ENCODE data around the gene STARD10. TPM values are rescaled to one million over a fixed set of nuclear protein-coding genes. Genes with fewer than 3 reads are reported as not detected.

Gene STARD10
- total RNA-seq, 1 experiment from 2014 or later: 58.4 TPM

DNA sequence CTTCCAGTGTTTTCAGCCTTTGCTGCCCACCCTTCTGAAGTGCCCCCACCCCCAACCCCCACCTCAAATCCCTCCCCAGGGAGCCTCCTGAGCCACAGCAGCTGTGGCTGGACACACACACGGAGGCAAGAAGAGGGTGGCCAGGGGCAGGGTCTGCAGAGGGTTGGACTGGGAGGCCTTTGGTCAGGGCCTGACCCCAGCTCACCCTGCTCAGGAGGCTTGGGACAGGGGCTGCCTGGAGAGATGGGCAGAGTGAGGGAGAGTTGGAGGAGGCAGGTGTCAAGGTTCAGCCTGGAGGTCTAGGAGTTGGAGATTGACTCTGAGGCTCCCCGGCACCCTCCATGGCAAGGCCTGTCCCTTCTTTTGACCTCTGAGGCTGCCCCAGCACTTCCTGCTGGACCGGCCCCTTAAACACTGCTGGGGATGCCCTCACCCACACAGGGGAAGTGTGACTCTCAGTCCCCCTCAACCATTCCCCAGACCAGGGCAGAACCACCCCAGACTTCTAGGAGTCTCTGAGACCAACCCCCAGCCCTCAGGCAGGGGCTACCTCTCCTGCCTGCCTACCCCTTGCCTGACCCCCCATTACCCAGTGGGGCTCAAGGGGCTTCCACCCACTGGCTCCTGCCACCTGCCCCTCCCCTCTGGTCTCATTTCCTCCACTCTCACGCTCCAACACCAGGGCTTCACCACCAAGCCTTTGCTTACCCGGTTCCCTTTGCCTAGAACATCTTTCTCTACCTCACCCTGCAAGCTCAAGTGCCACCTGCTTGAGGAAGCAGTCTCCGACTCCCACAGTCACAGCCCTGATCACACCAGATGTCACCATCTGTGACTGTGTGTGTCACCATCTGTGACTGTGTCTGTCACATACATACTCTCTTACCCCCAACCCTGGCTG, 50.3 kb downstream of the STARD10 start:
- Histone ChIP-seq H3K9ac (ENCODE audit: low read length) (no peak overlapping the region), H3K9me2 (ENCODE audit: insufficient read depth) (no peaks in the 10 kb centered on the region), H3K79me2 (ENCODE audit: insufficient read depth, low read length) (peaks cover 5% of the 10 kb centered on the region; the same call in 1 of the 2 replicates), H3K36me3 (ENCODE audit: control insufficient read depth in 1 of 2, insufficient read depth in 2 of 2, low read length in 2 of 2) (no peaks in the 10 kb centered on the region), H3K4me1 (ENCODE audit: control insufficient read depth in 1 of 2, insufficient read depth in 2 of 2, low read length in 2 of 2) (peaks cover 9 to 41% of the 10 kb centered on the region in 2 experiments), H3K4me3 (replicated peaks in 1 of 2; ENCODE audit: low read depth in 1 of 2, low read length in 2 of 2) (no peak overlapping the region), H2AFZ (ENCODE audit: low read depth, low read length, poor library complexity, severe bottlenecking) (no peak overlapping the region), H3K27me3 (ENCODE audit: insufficient read depth, low read length) (no peaks in the 10 kb centered on the region), H3K4me2 (ENCODE audit: low read length) (no peak overlapping the region), H3K9me3 (ENCODE audit: control insufficient read depth in 1 of 2, insufficient read depth in 1 of 2, low read depth in 1 of 2, low read length in 2 of 2) (no peaks in the 10 kb centered on the region), H4K20me1 (ENCODE audit: insufficient read depth) (no peaks in the 10 kb centered on the region), H3K27ac (ENCODE audit: low read depth, low read length) (no peak overlapping the region)
- CTCF ChIA-PET: no interaction called here
- intact Hi-C loops (cut with micrococcal nuclease): no loop called here
- RAD21 ChIA-PET (ENCODE audit: low non-redundant PET in 1 of 2, low total read pairs in 2 of 2, uncharacterized antibody in 2 of 2, unreplicated experiment in 2 of 2): no interaction called here
- ATAC-seq (no peak), DNase-seq (ENCODE audit: low read depth, low spot score) (no peak)
- TF ChIP-seq POLR2AphosphoS5 (IDR thresholded peaks at IDR 0.05; ENCODE audit: low read depth, low read length) (no peak), REST (IDR thresholded peaks at IDR 0.05; ENCODE audit: low read depth) (no peak), ELF1 (IDR thresholded peaks at IDR 0.05; ENCODE audit: borderline replicate concordance, low read depth) (no peak), SIN3A (IDR thresholded peaks at IDR 0.05; ENCODE audit: low read depth) (no peak), ZFX (IDR thresholded peaks at IDR 0.05) (no peak), SRF (IDR thresholded peaks at IDR 0.05; ENCODE audit: low read depth) (no peak), ZNF274 (IDR thresholded peaks at IDR 0.05; ENCODE audit: low read depth, low read length) (no peak), ATF3 (IDR thresholded peaks at IDR 0.05) (no peak), RAD21 (IDR thresholded peaks at IDR 0.05; ENCODE audit: low read depth) (no peak), EZH2phosphoT487 (IDR thresholded peaks at IDR 0.05; ENCODE audit: borderline replicate concordance) (no peak), CEBPB (IDR thresholded peaks at IDR 0.05; ENCODE audit: low read depth) (no peak), EGR1 (IDR thresholded peaks at IDR 0.05; ENCODE audit: low read depth) (no peak), YY1 (IDR thresholded peaks at IDR 0.05; ENCODE audit: extremely low read depth, insufficient replicate concordance, low read depth, low read length) (no peak), JUND (IDR thresholded peaks at IDR 0.05) (no peak), SP1 (IDR thresholded peaks at IDR 0.05; ENCODE audit: low read depth) (no peak)
- TF ChIP-seq, protein P1, sequence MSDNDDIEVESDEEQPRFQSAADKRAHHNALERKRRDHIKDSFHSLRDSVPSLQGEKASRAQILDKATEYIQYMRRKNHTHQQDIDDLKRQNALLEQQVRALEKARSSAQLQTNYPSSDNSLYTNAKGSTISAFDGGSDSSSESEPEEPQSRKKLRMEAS (IDR thresholded peaks at IDR 0.05): no peak
- TF ChIP-seq, protein P2, sequence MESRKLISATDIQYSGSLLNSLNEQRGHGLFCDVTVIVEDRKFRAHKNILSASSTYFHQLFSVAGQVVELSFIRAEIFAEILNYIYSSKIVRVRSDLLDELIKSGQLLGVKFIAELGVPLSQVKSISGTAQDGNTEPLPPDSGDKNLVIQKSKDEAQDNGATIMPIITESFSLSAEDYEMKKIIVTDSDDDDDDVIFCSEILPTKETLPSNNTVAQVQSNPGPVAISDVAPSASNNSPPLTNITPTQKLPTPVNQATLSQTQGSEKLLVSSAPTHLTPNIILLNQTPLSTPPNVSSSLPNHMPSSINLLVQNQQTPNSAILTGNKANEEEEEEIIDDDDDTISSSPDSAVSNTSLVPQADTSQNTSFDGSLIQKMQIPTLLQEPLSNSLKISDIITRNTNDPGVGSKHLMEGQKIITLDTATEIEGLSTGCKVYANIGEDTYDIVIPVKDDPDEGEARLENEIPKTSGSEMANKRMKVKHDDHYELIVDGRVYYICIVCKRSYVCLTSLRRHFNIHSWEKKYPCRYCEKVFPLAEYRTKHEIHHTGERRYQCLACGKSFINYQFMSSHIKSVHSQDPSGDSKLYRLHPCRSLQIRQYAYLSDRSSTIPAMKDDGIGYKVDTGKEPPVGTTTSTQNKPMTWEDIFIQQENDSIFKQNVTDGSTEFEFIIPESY (IDR thresholded peaks at IDR 0.05; ENCODE audit: extremely low read depth, insufficient replicate concordance, low read length): no peak
- POLR2A ChIA-PET: no interaction called here
- BruUV-seq (replicated peaks): no TSS peak

Measured in HCT116 (cell line).